ENCODE data around the gene KNL1.
"Not testable (repeated sequence)": the region's sequence is repeated elsewhere in the genome, so short reads cannot be mapped to it uniquely, and the experiment has no call there.

The KNL1 gene

GRCh38 chr15:40664909-40665308 lies 70.9 kb downstream of the KNL1 start:
- no peak for DNase-seq

- not testable (repeated sequence) for DNase-seq
These were observed 82.2 kb downstream of the KNL1 start for GRCh38 chr15:40676290-40676689.

GRCh38 chr15:40676906-40677305 lies 82.9 kb downstream of the KNL1 start:
- DNase-seq, result not testable (repeated sequence)

- DNase-seq, result no peak
These were observed 86.1 kb downstream of the KNL1 start for GRCh38 chr15:40680151-40680550.

- DNase-seq, result not testable (repeated sequence)
These were observed 86.9 kb downstream of the KNL1 start for GRCh38 chr15:40680959-40681358.

- DNase-seq, result no peak
These were observed 90.3 kb downstream of the KNL1 start for GRCh38 chr15:40684381-40684780.

GRCh38 chr15:40685376-40685775 lies 91.3 kb downstream of the KNL1 start:
- DNase-seq, result no peak

GRCh38 chr15:40688932-40689799 lies 95.1 kb downstream of the KNL1 start:
- DNase-seq, result no peak

- no peak for DNase-seq
These were observed 97.7 kb downstream of the KNL1 start for GRCh38 chr15:40691737-40692136.

GRCh38 chr15:40693904-40694687 lies 100.0 kb downstream of the KNL1 start:
- DNase-seq, result no peak

GRCh38 chr15:40694688-40695468 lies 100.8 kb downstream of the KNL1 start, which contains the start of gene RAD51:
TSS of gene RAD51 (plus strand) at chr15:40695174. CDS start at chr15:40698759, 3,585 bp downstream.
- peak; percentile 88 for DNase-seq

- no peak for DNase-seq
These were observed 101.4 kb downstream of the KNL1 start for GRCh38 chr15:40695469-40695890.

- no peak for DNase-seq
These were observed 102.2 kb downstream of the KNL1 start for GRCh38 chr15:40696228-40696627.

- DNase-seq, result no peak
These were observed 103.9 kb downstream of the KNL1 start for GRCh38 chr15:40697916-40698315.

- DNase-seq, result no peak
These were observed 108.0 kb downstream of the KNL1 start for GRCh38 chr15:40702077-40702476.

- no peak for DNase-seq
These were observed 112.1 kb downstream of the KNL1 start for GRCh38 chr15:40706121-40706520.

All from effector CD4-positive, alpha-beta T cell (primary cell).